ENCODE data around the gene ZNF407.

ZNF407 gene

DNA sequence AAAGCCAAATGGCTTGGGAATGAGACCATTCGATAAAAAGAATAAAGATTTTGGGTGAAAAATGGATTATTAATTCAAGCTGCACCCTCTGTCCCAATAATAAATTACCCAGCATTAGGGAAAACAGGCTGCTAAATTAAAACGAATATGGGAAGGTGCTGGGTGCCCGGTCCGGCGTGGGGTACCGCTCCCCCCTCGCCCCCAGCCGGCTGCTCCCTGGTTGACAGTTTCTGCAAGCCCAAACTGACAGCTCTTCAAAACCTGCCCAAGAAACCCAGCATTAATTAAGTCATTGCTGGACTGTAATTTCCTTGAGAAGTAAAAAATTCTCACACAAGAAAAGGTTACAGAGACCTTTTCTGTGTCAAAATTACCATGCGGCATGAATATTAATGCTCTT, 512.6 kb downstream of the ZNF407 start:
- TF ChIP-seq, protein P1, sequence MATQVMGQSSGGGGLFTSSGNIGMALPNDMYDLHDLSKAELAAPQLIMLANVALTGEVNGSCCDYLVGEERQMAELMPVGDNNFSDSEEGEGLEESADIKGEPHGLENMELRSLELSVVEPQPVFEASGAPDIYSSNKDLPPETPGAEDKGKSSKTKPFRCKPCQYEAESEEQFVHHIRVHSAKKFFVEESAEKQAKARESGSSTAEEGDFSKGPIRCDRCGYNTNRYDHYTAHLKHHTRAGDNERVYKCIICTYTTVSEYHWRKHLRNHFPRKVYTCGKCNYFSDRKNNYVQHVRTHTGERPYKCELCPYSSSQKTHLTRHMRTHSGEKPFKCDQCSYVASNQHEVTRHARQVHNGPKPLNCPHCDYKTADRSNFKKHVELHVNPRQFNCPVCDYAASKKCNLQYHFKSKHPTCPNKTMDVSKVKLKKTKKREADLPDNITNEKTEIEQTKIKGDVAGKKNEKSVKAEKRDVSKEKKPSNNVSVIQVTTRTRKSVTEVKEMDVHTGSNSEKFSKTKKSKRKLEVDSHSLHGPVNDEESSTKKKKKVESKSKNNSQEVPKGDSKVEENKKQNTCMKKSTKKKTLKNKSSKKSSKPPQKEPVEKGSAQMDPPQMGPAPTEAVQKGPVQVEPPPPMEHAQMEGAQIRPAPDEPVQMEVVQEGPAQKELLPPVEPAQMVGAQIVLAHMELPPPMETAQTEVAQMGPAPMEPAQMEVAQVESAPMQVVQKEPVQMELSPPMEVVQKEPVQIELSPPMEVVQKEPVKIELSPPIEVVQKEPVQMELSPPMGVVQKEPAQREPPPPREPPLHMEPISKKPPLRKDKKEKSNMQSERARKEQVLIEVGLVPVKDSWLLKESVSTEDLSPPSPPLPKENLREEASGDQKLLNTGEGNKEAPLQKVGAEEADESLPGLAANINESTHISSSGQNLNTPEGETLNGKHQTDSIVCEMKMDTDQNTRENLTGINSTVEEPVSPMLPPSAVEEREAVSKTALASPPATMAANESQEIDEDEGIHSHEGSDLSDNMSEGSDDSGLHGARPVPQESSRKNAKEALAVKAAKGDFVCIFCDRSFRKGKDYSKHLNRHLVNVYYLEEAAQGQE (IDR thresholded peaks at IDR 0.05; ENCODE audit: low read depth), result no peak
- no peak for TF ChIP-seq TEAD4 (IDR thresholded peaks at IDR 0.05)
- TF ChIP-seq, protein P2, sequence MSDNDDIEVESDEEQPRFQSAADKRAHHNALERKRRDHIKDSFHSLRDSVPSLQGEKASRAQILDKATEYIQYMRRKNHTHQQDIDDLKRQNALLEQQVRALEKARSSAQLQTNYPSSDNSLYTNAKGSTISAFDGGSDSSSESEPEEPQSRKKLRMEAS (IDR thresholded peaks at IDR 0.05), result no peak
- no peak for TF ChIP-seq FOXM1 (IDR thresholded peaks at IDR 0.05; ENCODE audit: borderline replicate concordance, low read depth)
- TF ChIP-seq TAF1 (IDR thresholded peaks at IDR 0.05; ENCODE audit: low read depth), result no peak
- TF ChIP-seq YY1 (IDR thresholded peaks at IDR 0.05; ENCODE audit: low read depth), result no peak
- TF ChIP-seq CEBPB (IDR thresholded peaks at IDR 0.05), result no peak
- no peak for TF ChIP-seq CREB1 (IDR thresholded peaks at IDR 0.05; ENCODE audit: low read depth)
- no peak for TF ChIP-seq EGR1 (IDR thresholded peaks at IDR 0.05)
- no peak for TF ChIP-seq TCF12 (IDR thresholded peaks at IDR 0.05; ENCODE audit: low read depth)
- TF ChIP-seq RAD21 (IDR thresholded peaks at IDR 0.05; ENCODE audit: low read depth), result no peak

DNA sequence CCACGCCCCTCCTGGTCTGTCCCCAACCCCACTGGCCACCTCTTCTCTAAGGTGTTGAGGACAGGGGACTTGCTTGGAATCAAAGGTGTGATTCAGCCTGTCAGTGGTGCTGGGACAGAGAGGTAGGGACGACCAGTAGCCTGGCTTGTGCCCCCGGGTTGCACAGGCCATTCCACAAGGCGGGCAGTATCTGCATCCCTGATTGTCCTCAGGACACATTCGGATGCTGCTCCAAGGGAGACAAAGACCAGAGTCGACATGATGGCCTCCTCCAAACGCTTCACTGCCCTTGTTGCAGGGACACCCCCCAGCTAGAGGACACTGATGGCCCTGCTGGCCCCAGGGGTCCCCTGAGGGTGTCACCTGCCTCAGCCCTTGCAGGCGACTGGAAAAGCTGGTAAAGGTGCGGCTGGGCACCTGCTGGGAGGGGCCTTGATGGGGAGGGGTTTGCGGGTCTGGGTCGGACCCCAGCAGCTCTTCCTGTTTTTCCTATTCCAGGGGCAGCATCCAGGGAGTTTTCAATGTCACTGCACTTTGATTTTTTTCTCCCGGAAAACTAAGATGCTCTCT, 513.3 kb downstream of the ZNF407 start:
- TF ChIP-seq YY1 (IDR thresholded peaks at IDR 0.05; ENCODE audit: low read depth), result no peak
- TF ChIP-seq EGR1 (IDR thresholded peaks at IDR 0.05), result no peak
- no peak for TF ChIP-seq CEBPB (IDR thresholded peaks at IDR 0.05)

DNA sequence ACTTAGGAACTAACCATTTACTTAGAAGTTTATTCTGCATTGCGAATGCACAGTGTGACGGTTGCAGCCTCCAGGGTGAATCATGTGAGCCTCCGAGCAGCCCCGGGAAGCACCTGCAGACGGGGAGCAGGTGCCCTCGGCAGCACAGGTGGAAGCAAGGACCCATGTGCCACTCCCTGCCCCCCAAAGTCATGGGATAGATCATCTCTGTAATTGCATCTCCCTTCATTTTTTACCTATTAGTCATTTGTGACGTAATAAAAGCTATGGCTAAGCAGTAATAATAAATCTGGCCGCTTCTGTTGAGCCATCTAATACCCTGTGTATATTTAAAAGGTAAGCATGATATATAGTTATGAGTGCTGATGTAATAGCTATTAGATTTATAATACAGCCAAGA, 514.1 kb downstream of the ZNF407 start:
- no peak for TF ChIP-seq EGR1 (IDR thresholded peaks at IDR 0.05)
- TF ChIP-seq EP300 (IDR thresholded peaks at IDR 0.05; ENCODE audit: borderline replicate concordance), result no peak
- TF ChIP-seq, protein P2 (IDR thresholded peaks at IDR 0.05), result no peak

DNA sequence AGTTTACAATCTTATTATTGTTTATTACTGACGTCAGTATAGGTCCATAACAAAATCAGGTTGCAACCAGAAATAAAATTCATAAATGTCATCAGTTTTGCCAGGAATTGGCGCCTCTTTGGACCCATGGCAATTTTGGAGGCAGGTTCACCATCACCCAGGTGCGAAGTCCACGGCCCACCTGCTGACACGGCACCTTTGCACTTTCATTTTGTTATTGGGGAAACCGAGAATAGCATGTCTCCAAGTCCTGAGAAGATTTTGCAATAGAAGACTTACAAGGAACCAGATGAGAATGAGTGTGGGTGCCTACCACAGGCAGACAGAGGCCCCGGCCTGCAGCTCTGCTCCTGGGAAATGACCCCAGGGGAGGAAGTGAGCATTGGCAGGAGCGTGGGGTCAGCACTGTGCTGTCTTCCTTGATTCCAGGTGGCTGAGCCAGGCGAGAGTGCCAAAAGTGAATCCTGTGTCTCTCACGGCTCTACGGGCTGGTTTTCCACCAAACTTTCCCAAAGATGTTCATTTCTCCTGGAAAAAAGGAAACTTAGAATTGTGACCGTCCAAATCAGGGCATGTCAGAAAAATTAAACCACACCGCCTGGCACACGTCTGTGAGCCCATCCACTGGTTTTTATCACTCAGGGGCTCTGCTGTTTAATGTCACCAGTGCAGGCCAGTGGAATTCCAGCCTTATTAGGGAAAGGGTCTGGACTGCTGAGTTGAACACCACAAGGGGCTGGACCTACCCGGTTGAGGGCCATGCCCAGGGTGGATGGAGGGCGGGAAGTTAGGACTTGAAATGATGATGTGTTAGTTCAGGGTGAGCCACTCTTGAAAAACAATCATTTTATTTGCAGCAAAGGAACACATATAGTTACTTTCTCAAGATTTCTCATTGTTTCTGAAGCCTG, 514.8 kb downstream of the ZNF407 start:
- TF ChIP-seq, protein P1 (IDR thresholded peaks at IDR 0.05; ENCODE audit: low read depth), result no peak
- TF ChIP-seq TCF12 (IDR thresholded peaks at IDR 0.05; ENCODE audit: low read depth) (no peak), CREB1 (IDR thresholded peaks at IDR 0.05; ENCODE audit: low read depth) (no peak), TAF1 (IDR thresholded peaks at IDR 0.05; ENCODE audit: low read depth) (no peak), ZBTB7A (IDR thresholded peaks at IDR 0.05; ENCODE audit: low read depth) (no peak), EP300 (IDR thresholded peaks at IDR 0.05; ENCODE audit: borderline replicate concordance) (no peak), NFIC (IDR thresholded peaks at IDR 0.05) (no peak), YY1 (IDR thresholded peaks at IDR 0.05; ENCODE audit: low read depth) (no peak), CEBPB (IDR thresholded peaks at IDR 0.05) (no peak), EGR1 (IDR thresholded peaks at IDR 0.05) (no peak), FOXM1 (IDR thresholded peaks at IDR 0.05; ENCODE audit: borderline replicate concordance, low read depth) (no peak)
- TF ChIP-seq, protein P3, sequence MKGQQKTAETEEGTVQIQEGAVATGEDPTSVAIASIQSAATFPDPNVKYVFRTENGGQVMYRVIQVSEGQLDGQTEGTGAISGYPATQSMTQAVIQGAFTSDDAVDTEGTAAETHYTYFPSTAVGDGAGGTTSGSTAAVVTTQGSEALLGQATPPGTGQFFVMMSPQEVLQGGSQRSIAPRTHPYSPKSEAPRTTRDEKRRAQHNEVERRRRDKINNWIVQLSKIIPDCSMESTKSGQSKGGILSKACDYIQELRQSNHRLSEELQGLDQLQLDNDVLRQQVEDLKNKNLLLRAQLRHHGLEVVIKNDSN (IDR thresholded peaks at IDR 0.05), result no peak

DNA sequence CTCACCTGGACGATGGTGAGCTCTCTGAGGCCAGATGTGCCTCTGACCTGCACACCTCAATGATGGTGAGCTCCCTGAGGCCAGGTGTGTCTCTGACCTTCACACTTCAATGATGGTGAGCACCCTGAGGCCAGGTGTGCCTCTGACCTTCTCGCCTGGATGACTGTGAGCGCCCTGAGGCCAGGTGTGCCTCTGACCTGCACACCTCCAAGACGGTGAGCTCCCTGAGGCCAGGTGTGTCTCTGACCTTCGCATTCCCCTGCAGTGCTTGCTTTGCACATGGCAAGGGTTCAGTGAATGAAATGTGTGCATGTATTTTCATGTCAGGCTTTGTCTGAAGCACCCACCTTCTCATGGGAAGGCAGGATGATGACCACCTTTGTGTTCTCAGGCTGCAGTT, 515.8 kb downstream of the ZNF407 start:
- TF ChIP-seq RAD21 (IDR thresholded peaks at IDR 0.05; ENCODE audit: low read depth) (no peak), NFIC (IDR thresholded peaks at IDR 0.05) (no peak)

DNA sequence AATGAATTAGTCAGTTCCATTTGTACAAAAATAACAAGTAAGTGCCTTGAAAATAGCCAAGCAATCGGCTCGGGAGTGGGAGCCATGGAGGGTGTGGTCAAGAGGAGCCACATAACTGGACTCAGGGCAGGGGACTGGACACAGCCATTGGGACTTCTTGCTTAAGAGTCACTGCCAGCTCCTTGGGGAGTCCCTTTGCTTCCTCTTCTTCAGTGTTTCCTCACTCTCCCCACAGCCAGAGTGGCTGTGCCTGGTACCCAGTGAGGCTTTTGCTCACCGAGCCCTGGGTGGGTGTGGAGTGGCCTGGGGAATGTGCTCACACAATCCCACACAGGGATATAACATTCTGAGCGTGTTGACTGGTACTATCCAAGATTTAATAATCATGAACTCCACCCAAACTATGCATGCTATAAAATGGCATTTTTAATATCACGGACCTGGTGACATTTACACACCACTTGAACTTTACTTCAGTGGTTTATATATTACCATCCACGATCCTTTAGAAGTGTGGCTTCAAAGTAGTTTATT, 516.6 kb downstream of the ZNF407 start:
- no peak for TF ChIP-seq NFIC (IDR thresholded peaks at IDR 0.05)
- TF ChIP-seq, protein P1 (IDR thresholded peaks at IDR 0.05; ENCODE audit: low read depth), result no peak
- no peak for TF ChIP-seq CEBPB (IDR thresholded peaks at IDR 0.05)
- TF ChIP-seq EP300 (IDR thresholded peaks at IDR 0.05; ENCODE audit: borderline replicate concordance), result no peak
- TF ChIP-seq, protein P2 (IDR thresholded peaks at IDR 0.05), result no peak
- no peak for TF ChIP-seq FOXM1 (IDR thresholded peaks at IDR 0.05; ENCODE audit: borderline replicate concordance, low read depth)
- no peak for TF ChIP-seq RAD21 (IDR thresholded peaks at IDR 0.05; ENCODE audit: low read depth)
- TF ChIP-seq TCF12 (IDR thresholded peaks at IDR 0.05; ENCODE audit: low read depth), result no peak
- TF ChIP-seq ZBTB7A (IDR thresholded peaks at IDR 0.05; ENCODE audit: low read depth), result no peak
- no peak for TF ChIP-seq EGR1 (IDR thresholded peaks at IDR 0.05)
- TF ChIP-seq, protein P3 (IDR thresholded peaks at IDR 0.05), result no peak
- no peak for TF ChIP-seq YY1 (IDR thresholded peaks at IDR 0.05; ENCODE audit: low read depth)
- no peak for TF ChIP-seq TEAD4 (IDR thresholded peaks at IDR 0.05)
- TF ChIP-seq TAF1 (IDR thresholded peaks at IDR 0.05; ENCODE audit: low read depth), result no peak
- no peak for TF ChIP-seq CREB1 (IDR thresholded peaks at IDR 0.05; ENCODE audit: low read depth)

Measured in Ishikawa (cell line).